HepG2 (cell line): ENCODE measurements around the gene USP30. TPM values are rescaled to one million over a fixed set of nuclear protein-coding genes. Genes with fewer than 3 reads are reported as not detected.

Source experiments
- ATAD3A ChIP-seq: sonication (generic); formaldehyde crosslinking; IDR thresholded peaks from 2 replicates; pipeline ENCODE4 v1.4.0; 2020; ENCODE audit warnings: missing genetic modification reagents
- CEBPB ChIP-seq: IDR thresholded peaks from 2 replicates; pipeline ENCODE4 v1.6.1; 2011; ENCODE audit warnings: low read depth, low read length, improper control_type of control experiment, borderline replicate concordance
- CSRNP2 ChIP-seq: sonication (generic); formaldehyde crosslinking; conservative IDR thresholded peaks from 2 replicates; pipeline ENCODE4 v1.8.0; 2022; ENCODE audit warnings: low read depth, missing genetic modification reagents
- GATAD2A ChIP-seq: IDR thresholded peaks from 2 replicates; pipeline ENCODE4 v1.6.1; 2016
- GFI1 ChIP-seq: sonication (generic); formaldehyde crosslinking; IDR thresholded peaks from 2 replicates; pipeline ENCODE4 v1.5.0; 2020; ENCODE audit warnings: missing genetic modification reagents, mild to moderate bottlenecking, borderline replicate concordance
- HDAC1 ChIP-seq: sonication (generic); formaldehyde crosslinking; IDR thresholded peaks from 2 replicates; pipeline ENCODE4 v1.5.1; 2020; ENCODE audit warnings: mild to moderate bottlenecking, missing genetic modification reagents
- HMGXB4 ChIP-seq, 2 experiments: sonication (generic) in 1 of 2; formaldehyde crosslinking in 1 of 2; IDR thresholded peaks; 2 replicates each; pipeline versions ENCODE4 v1.4.0 to v1.6.1; 2018 to 2020; ENCODE audit warnings: missing genetic modification reagents in 2 of 2, borderline replicate concordance in 1 of 2, low read depth in 1 of 2, mild to moderate bottlenecking in 1 of 2, missing biosample characterization in 1 of 2
- KLF13 ChIP-seq: sonication (generic); formaldehyde crosslinking; IDR thresholded peaks from 2 replicates; pipeline ENCODE4 v1.4.0; 2020; ENCODE audit warnings: mild to moderate bottlenecking, missing genetic modification reagents
- MATR3 ChIP-seq: sonication (generic); formaldehyde crosslinking; IDR thresholded peaks from 2 replicates; pipeline ENCODE4 v1.4.0; 2020; ENCODE audit warnings: missing genetic modification reagents
- PRMT3 ChIP-seq: sonication (generic); formaldehyde crosslinking; IDR thresholded peaks from 2 replicates; pipeline ENCODE4 v1.8.1; 2022; ENCODE audit warnings: low read depth, mild to moderate bottlenecking, moderate library complexity, missing genetic modification reagents, borderline replicate concordance
- TAF15 ChIP-seq: fragments of 200-400 bp; formaldehyde crosslinking; IDR thresholded peaks from one replicate; pipeline ENCODE4 v1.6.1; 2018; ENCODE audit warnings: mild to moderate bottlenecking, low read depth, low read length; ENCODE audit not compliant: poor library complexity, severe bottlenecking
- TBX3 ChIP-seq: fragments of 450-650 bp; IDR thresholded peaks from 2 replicates; pipeline ENCODE4 v1.6.1; 2017; ENCODE audit warnings: antibody characterized with exemption, mild to moderate bottlenecking, inconsistent platforms, borderline replicate concordance
- TEAD2 ChIP-seq: sonication (generic); formaldehyde crosslinking; IDR thresholded peaks from 2 replicates; pipeline ENCODE4 v1.9.0; 2021; ENCODE audit warnings: missing genetic modification reagents
- ZBTB44 ChIP-seq: sonication (generic); formaldehyde crosslinking; IDR thresholded peaks from 2 replicates; pipeline ENCODE4 v1.4.0; 2020; ENCODE audit warnings: missing genetic modification reagents
- ZFX ChIP-seq: sonication (generic); formaldehyde crosslinking; IDR thresholded peaks from 2 replicates; pipeline ENCODE4 v1.4.0; 2020; ENCODE audit warnings: mild to moderate bottlenecking, low read depth, missing genetic modification reagents, moderate library complexity
- ZKSCAN5 ChIP-seq: sonication (generic); formaldehyde crosslinking; IDR thresholded peaks from 2 replicates; pipeline ENCODE4 v1.5.1; 2020; ENCODE audit warnings: mild to moderate bottlenecking, missing genetic modification reagents
- ZNF225 ChIP-seq: sonication (generic); formaldehyde crosslinking; IDR thresholded peaks from 2 replicates; pipeline ENCODE4 v1.4.0; 2020; ENCODE audit warnings: mild to moderate bottlenecking, missing genetic modification reagents
- ZNF235 ChIP-seq: sonication (generic); formaldehyde crosslinking; IDR thresholded peaks from 2 replicates; pipeline ENCODE4 v1.8.1; 2023; ENCODE audit warnings: mild to moderate bottlenecking, missing genetic modification reagents, borderline replicate concordance
- ZNF441 ChIP-seq: sonication (generic); formaldehyde crosslinking; IDR thresholded peaks from 2 replicates; pipeline ENCODE4 v1.7.0; 2021; ENCODE audit warnings: missing genetic modification reagents, borderline replicate concordance
- ZNF597 ChIP-seq: sonication (generic); formaldehyde crosslinking; IDR thresholded peaks from 2 replicates; pipeline ENCODE4 v1.5.0; 2020; ENCODE audit warnings: missing genetic modification reagents
- ZZZ3 ChIP-seq: sonication (generic); formaldehyde crosslinking; IDR thresholded peaks from 2 replicates; pipeline ENCODE4 v1.4.0; 2020; ENCODE audit warnings: missing genetic modification reagents, mild to moderate bottlenecking, borderline replicate concordance
- polyA plus RNA-seq, 8 experiments: library from polyadenylated mRNA; depleted of rRNA in 3 of 8; stranded (reverse) in 7 of 8; unstranded in 1 of 8; fragments of >200 nt; fragmentation: Illumina TruSeq in 4 of 8; extraction: Trizol in 4 of 8; gene quantifications; 2 replicates each; pipeline versions ENCODE4 v1.2.1 to v1.2.3, GENCODE V29; 2011 to 2016; ENCODE audit warnings: low read depth in 4 of 8, missing spikeins in 1 of 8, mixed read lengths in 1 of 8; ENCODE audit not compliant: insufficient read depth in 1 of 8
- total RNA-seq, 5 experiments: library from RNA; depleted of rRNA; stranded (reverse); fragments of >200 nt; fragmentation: Illumina TruSeq; extraction: Trizol; gene quantifications; 2 replicates each; pipeline ENCODE4 v1.2.3, GENCODE V29; 2016; ENCODE audit warnings: low read depth in 1 of 5
- TF ChIP-seq, protein P1 (sequence below): sonication (generic); formaldehyde crosslinking; IDR thresholded peaks from 2 replicates; pipeline ENCODE4 v1.9.0; 2021; ENCODE audit warnings: missing genetic modification reagents, mild to moderate bottlenecking, borderline replicate concordance
- TF ChIP-seq, protein P2 (sequence below): sonication (generic); formaldehyde crosslinking; IDR thresholded peaks from 2 replicates; pipeline ENCODE4 v1.5.0; 2020; ENCODE audit warnings: mild to moderate bottlenecking, low read depth, missing genetic modification reagents, borderline replicate concordance

The USP30 gene
- total and polyA plus RNA-seq, 2 of the 13 experiments (the other 11 are each of a cell fraction or from before 2014, with no cell fraction given) = 11.2 to 20.8 TPM

GRCh38 chr12:109065853-109066193 lies 13.4 kb downstream of the USP30 start (continued):
- TF ChIP-seq, protein P1, sequence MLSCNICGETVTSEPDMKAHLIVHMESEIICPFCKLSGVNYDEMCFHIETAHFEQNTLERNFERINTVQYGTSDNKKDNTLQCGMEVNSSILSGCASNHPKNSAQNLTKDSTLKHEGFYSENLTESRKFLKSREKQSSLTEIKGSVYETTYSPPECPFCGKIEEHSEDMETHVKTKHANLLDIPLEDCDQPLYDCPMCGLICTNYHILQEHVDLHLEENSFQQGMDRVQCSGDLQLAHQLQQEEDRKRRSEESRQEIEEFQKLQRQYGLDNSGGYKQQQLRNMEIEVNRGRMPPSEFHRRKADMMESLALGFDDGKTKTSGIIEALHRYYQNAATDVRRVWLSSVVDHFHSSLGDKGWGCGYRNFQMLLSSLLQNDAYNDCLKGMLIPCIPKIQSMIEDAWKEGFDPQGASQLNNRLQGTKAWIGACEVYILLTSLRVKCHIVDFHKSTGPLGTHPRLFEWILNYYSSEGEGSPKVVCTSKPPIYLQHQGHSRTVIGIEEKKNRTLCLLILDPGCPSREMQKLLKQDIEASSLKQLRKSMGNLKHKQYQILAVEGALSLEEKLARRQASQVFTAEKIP = no peak
- TF ChIP-seq MATR3 (CRISPR knock-in tag) (no peak), ATAD3A (CRISPR knock-in tag) (no peak), GATAD2A (CRISPR knock-in tag) (0 out of 2 replicates have a peak, but pooled peaks have one; percentile 32), ZNF225 (CRISPR knock-in tag) (no peak), KLF13 (no peak), ZZZ3 (no peak), GFI1 (no peak), ZNF597 (CRISPR knock-in tag) (no peak), ZNF235 (CRISPR knock-in tag) (no peak), TBX3 (no peak), ZBTB44 (CRISPR knock-in tag) (no peak), ZNF441 (CRISPR knock-in tag) (no peak), TEAD2 (CRISPR knock-in tag) (no peak), CEBPB (no peak), ZKSCAN5 (CRISPR knock-in tag) (no peak), PRMT3 (CRISPR knock-in tag) (no peak), TAF15 (no peak), CSRNP2 (CRISPR knock-in tag) (no peak), HMGXB4 (CRISPR knock-in tag; IDR thresholded peaks at IDR 0.05; ENCODE audit: borderline replicate concordance in 1 of 2, low read depth in 1 of 2) (no peak), ZFX (CRISPR knock-in tag) (peak; percentile 43; the same call in 1 of the 2 replicates), HDAC1 (CRISPR knock-in tag) (no peak)
- TF ChIP-seq, protein P2, sequence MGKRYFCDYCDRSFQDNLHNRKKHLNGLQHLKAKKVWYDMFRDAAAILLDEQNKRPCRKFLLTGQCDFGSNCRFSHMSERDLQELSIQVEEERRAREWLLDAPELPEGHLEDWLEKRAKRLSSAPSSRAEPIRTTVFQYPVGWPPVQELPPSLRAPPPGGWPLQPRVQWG = no peak
